ENCODE data around the gene C1GALT1. TPM values are rescaled to one million over a fixed set of nuclear protein-coding genes. Genes with fewer than 3 reads are reported as not detected.
"Not testable (repeated sequence)": the region's sequence is repeated elsewhere in the genome, so short reads cannot be mapped to it uniquely, and the experiment has no call there.

Gene C1GALT1
- total RNA-seq, 4 donors from 2014 or later, result 6.8 to 37.6 (median 16.3) TPM

DNA sequence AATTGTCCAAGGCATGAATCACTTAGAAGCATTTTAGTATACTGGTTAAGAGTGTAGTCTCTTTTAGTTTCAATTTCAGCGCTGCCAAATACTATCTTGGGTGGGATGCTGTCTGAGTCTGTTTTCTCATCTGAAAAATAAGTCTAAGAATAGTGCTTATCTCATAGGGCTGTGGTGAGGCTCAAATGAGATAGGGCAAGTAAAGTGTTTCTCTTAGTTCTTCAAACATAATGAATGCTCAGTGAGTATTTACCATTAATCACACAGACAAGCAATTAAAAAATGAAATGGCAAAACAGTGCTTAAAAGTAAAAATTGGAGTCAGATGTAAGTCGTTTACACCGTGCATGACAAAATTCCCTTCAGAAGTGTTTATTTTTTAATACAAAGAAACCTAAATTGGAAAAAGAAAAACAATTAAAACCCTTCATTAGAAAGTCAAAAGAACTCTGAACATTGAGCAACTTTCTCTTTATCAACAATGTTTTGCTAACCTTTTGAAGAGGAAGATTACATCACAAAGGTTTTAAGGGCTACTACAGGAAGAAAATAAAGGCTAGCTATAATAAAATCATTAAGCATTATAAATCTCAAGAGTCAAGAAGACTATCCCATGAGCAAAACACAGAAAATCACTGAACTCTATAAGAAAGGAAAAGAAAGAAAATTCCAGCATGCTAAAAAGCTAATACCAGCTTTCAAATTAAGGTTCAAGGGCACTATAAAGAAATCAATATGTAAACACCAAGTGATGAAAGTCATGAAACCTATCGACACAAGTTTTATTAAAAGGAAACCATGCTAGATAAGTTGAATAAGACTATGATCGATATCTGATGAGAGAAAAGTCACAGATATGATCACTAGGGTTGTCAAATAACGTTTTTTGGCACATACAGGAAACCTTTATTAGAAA, 45.6 kb upstream of the C1GALT1 start:
- H3K27me3 ChIP-seq, result no peaks in the 10 kb centered on the region
- peak overlapping the region in 1 of 4 donors; percentile 15 for H3K27ac ChIP-seq
- 47 to 72% methylated on average over 6 of the region's 6 CpGs for WGBS, 2 donors (ENCODE audit: low coverage in 1 of 2)
- H3K4me3 ChIP-seq, result no peak overlapping the region
- no peak for DNase-seq
- peaks cover 0 to 19% (median 7%) of the 10 kb centered on the region in 4 donors for H3K4me1 ChIP-seq
- H3K36me3 ChIP-seq, result no peaks in the 10 kb centered on the region
- no peaks in the 10 kb centered on the region for H3K9me3 ChIP-seq
- intact Hi-C loops (cut with DNase I; ENCODE audit: low total_unique reads), result no loop called here
- TF ChIP-seq CTCF (IDR thresholded peaks at IDR 0.05) (no peak), EP300 (IDR thresholded peaks at IDR 0.05; ENCODE audit: low read depth) (no peak), POLR2A (IDR thresholded peaks at IDR 0.05) (no peak), POLR2AphosphoS5 (IDR thresholded peaks at IDR 0.05) (no peak)
- in situ Hi-C loops (cut with MboI; ENCODE audit: low pct_ligation_motif_present in 1 of 4, low pct_unique_long_range_greater_than_20kb in 1 of 4, low sequenced_read_pairs in 3 of 4), result no loop called here

GRCh38 chr7:7138897-7139296, 43.4 kb upstream of the C1GALT1 start:
- whole genome bisulfite sequencing, 2 donors (ENCODE audit: low coverage in 1 of 2), result 70 to 90% methylated on average over 4 to 8 of the region's 8 CpGs
- no peaks in the 10 kb centered on the region for H3K27me3 ChIP-seq
- no peaks in the 10 kb centered on the region for H3K36me3 ChIP-seq
- no peak for TF ChIP-seq POLR2AphosphoS5 (IDR thresholded peaks at IDR 0.05)
- no peak for TF ChIP-seq EP300 (IDR thresholded peaks at IDR 0.05; ENCODE audit: low read depth)
- TF ChIP-seq CTCF (IDR thresholded peaks at IDR 0.05), result no peak
- TF ChIP-seq POLR2A (IDR thresholded peaks at IDR 0.05), result no peak
- peaks cover 0 to 14% (median 6%) of the 10 kb centered on the region in 4 donors for H3K4me1 ChIP-seq
- no peaks in the 10 kb centered on the region for H3K9me3 ChIP-seq
- DNase-seq, result no peak
- intact Hi-C loops (cut with DNase I; ENCODE audit: low total_unique reads) (no loop called here), in situ Hi-C loops (cut with MboI; ENCODE audit: low pct_ligation_motif_present in 1 of 4, low pct_unique_long_range_greater_than_20kb in 1 of 4, low sequenced_read_pairs in 3 of 4) (no loop called here)
- H3K27ac ChIP-seq, result no peak overlapping the region
- H3K4me3 ChIP-seq, result no peak overlapping the region

DNA sequence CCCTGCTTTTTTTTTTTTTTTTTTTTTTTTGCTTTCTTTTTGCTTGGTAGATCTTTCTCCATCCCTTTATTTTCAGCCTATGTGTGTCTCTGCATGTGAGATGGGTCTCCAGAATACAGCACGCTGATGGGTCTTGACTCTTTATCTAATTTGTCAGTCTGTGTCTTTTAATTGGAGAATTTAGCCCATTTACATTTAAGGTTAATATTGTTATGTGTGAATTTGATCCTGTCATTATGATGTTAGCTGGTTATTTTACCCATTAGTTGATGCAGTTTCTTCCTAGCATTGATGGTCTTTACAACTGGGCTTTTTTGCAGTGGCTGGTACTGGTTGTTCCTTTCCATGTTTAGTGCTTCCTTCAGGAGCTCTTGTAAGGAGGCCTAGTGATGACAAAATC, 38.9 kb upstream of the C1GALT1 start:
- H3K36me3 ChIP-seq; H3K27me3 ChIP-seq; H3K4me1 ChIP-seq; H3K9me3 ChIP-seq; H3K4me3 ChIP-seq; intact Hi-C loops (cut with DNase I; ENCODE audit: low total_unique reads); in situ Hi-C loops (cut with MboI; ENCODE audit: low pct_ligation_motif_present in 1 of 4, low pct_unique_long_range_greater_than_20kb in 1 of 4, low sequenced_read_pairs in 3 of 4); DNase-seq; H3K27ac ChIP-seq: not testable (repeated sequence)
- WGBS, 2 donors (ENCODE audit: low coverage in 1 of 2), result 82% methylated on average over 1 of the region's 1 CpG; no CpG with 5 or more reads in 1 of the 2 donors

DNA sequence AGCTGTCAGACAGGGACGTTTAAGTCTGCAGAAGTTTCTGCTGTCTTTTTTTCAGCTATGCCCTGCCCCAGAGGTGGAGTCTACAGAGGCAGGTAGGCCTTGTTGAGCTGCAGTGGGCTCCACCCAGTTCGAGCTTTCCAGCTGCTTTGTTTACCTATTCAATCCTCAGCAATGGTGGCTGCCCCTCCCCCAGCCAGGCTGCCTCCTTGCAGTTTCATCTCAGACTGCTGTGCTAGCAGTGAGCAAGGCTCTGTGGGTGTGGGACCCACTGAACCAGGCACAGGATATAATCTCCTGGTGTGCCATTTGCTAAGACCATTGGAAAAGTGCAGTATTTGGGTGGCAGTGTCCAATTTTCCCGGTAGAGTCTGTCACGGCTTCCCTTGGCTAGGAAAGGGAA, 37.2 kb upstream of the C1GALT1 start:
- H3K27me3 ChIP-seq; DNase-seq; H3K36me3 ChIP-seq; H3K4me3 ChIP-seq; intact Hi-C loops (cut with DNase I; ENCODE audit: low total_unique reads); H3K9me3 ChIP-seq; H3K27ac ChIP-seq; in situ Hi-C loops (cut with MboI; ENCODE audit: low pct_ligation_motif_present in 1 of 4, low pct_unique_long_range_greater_than_20kb in 1 of 4, low sequenced_read_pairs in 3 of 4); H3K4me1 ChIP-seq: not testable (repeated sequence)
- whole genome bisulfite sequencing, 2 donors (ENCODE audit: low coverage in 1 of 2), result 72% methylated on average over 4 of the region's 4 CpGs; no CpG with 5 or more reads in 1 of the 2 donors

- H3K27me3 ChIP-seq, result no peaks in the 10 kb centered on the region
- H3K27ac ChIP-seq, result no peak overlapping the region
- TF ChIP-seq POLR2AphosphoS5 (IDR thresholded peaks at IDR 0.05) (no peak), EP300 (IDR thresholded peaks at IDR 0.05; ENCODE audit: low read depth) (no peak), CTCF (IDR thresholded peaks at IDR 0.05) (no peak), POLR2A (IDR thresholded peaks at IDR 0.05) (no peak)
- intact Hi-C loops (cut with DNase I; ENCODE audit: low total_unique reads) (no loop called here), in situ Hi-C loops (cut with MboI; ENCODE audit: low pct_ligation_motif_present in 1 of 4, low pct_unique_long_range_greater_than_20kb in 1 of 4, low sequenced_read_pairs in 3 of 4) (no loop called here)
- no peak overlapping the region for H3K4me3 ChIP-seq
- no peaks in the 10 kb centered on the region for H3K36me3 ChIP-seq
- H3K9me3 ChIP-seq, result no peaks in the 10 kb centered on the region
- no peak for DNase-seq
- no peaks in the 10 kb centered on the region for H3K4me1 ChIP-seq
- WGBS, 2 donors (ENCODE audit: low coverage in 1 of 2), result 56 to 100% methylated on average over 3 of the region's 3 CpGs
Measured at GRCh38 chr7:7146837-7147236, 35.5 kb upstream of the C1GALT1 start.
